IMR-90 (cell line): ENCODE measurements around the gene ADAMTS17. TPM values are rescaled to one million over a fixed set of nuclear protein-coding genes. Genes with fewer than 3 reads are reported as not detected.

Source experiments
- ATAC-seq: fragments of 200-7000 bp; cut with Tn5 transposase; 2 replicates; pipeline ENCODE4 v1.9.1; 2020; ENCODE audit warnings: low read depth, mild to moderate bottlenecking, moderate library complexity
- BruUV-seq: library from RNA; stranded (reverse); fragments of 400-500 nt; replicated peaks from 2 replicates; lab custom pipeline; 2021; lab: Mats Ljungman, UMichigan
- CTCF ChIA-PET: fragments of 300-600 bp; formaldehyde crosslinking; extraction: SDS; loops from one replicate; lab custom pipeline; 2021; ENCODE audit warnings: antibody characterized with exemption; lab: Yijun Ruan, JAX
- POLR2A ChIA-PET: fragments of 300-600 bp; sonication (Branson Sonifier 250); formaldehyde crosslinking; loops from one replicate; lab custom pipeline; 2022; ENCODE audit warnings: antibody characterized with exemption; ENCODE audit not compliant: unreplicated experiment; lab: Charles Lee
- DNase-seq: peaks from one replicate; pipeline ENCODE4 v3.0.0; 2013
- H2AFZ ChIP-seq: replicated peaks from 2 replicates; pipeline ENCODE3; 2013; ENCODE audit warnings: low read length, mild to moderate bottlenecking; ENCODE audit not compliant: poor library complexity
- H2AK5ac ChIP-seq: 2 replicates; pipeline ENCODE4 v1.6.1; 2013; ENCODE audit warnings: low read depth, low read length, inconsistent platforms
- H2AK9ac ChIP-seq: replicated peaks from 2 replicates; pipeline ENCODE3; 2013; ENCODE audit warnings: mild to moderate bottlenecking, low read depth, low read length, moderate library complexity; ENCODE audit not compliant: poor library complexity
- H2BK120ac ChIP-seq: 2 replicates; pipeline ENCODE4 v1.6.1; 2013; ENCODE audit warnings: low read depth, low read length, inconsistent platforms
- H2BK15ac ChIP-seq: 3 replicates; pipeline ENCODE4 v1.6.1; 2013; ENCODE audit warnings: low read depth, low read length, inconsistent platforms
- H2BK20ac ChIP-seq: 2 replicates; pipeline ENCODE4 v1.6.1; 2013; ENCODE audit warnings: low read depth, mild to moderate bottlenecking, inconsistent platforms, low read length, moderate library complexity
- H2BK5ac ChIP-seq: 2 replicates; pipeline ENCODE4 v1.6.1; 2013; ENCODE audit warnings: mild to moderate bottlenecking, low read depth, low read length, inconsistent platforms; ENCODE audit not compliant: poor library complexity, severe bottlenecking
- H3K14ac ChIP-seq: replicated peaks from 2 replicates; pipeline ENCODE4 v1.6.1; 2013; ENCODE audit warnings: low read depth, low read length, inconsistent platforms
- H3K18ac ChIP-seq: 2 replicates; pipeline ENCODE4 v1.6.1; 2013; ENCODE audit warnings: low read depth, low read length, control low read depth
- H3K23ac ChIP-seq: 2 replicates; pipeline ENCODE4 v1.6.1; 2013; ENCODE audit warnings: low read depth, low read length, inconsistent platforms
- H3K27ac ChIP-seq: 2 replicates; pipeline ENCODE4 v1.5.1; 2013; ENCODE audit warnings: mild to moderate bottlenecking, control low read depth, low read length; ENCODE audit not compliant: insufficient read depth
- H3K27me3 ChIP-seq: 2 replicates; pipeline ENCODE4 v1.6.1; 2013; ENCODE audit warnings: low read length; ENCODE audit not compliant: control insufficient read depth, insufficient read depth
- H3K36me3 ChIP-seq: 2 replicates; pipeline ENCODE4 v1.6.1; 2013; ENCODE audit warnings: low read length, mixed read lengths; ENCODE audit not compliant: control insufficient read depth, insufficient read depth
- H3K4ac ChIP-seq: 2 replicates; pipeline ENCODE4 v1.6.1; 2013; ENCODE audit warnings: low read depth, low read length, inconsistent platforms
- H3K4me1 ChIP-seq: 2 replicates; pipeline ENCODE4 v1.6.1; 2013; ENCODE audit warnings: low read length, mixed read lengths; ENCODE audit not compliant: control insufficient read depth, insufficient read depth
- H3K4me2 ChIP-seq: 2 replicates; pipeline ENCODE4 v1.6.1; 2013; ENCODE audit warnings: low read depth, mild to moderate bottlenecking, control low read depth, low read length, moderate library complexity
- H3K4me3 ChIP-seq: 2 replicates; pipeline ENCODE4 v1.5.1; 2013; ENCODE audit warnings: low read depth, mild to moderate bottlenecking, control low read depth, low read length, moderate library complexity; ENCODE audit not compliant: insufficient read depth
- H3K56ac ChIP-seq: 2 replicates; pipeline ENCODE4 v1.6.1; 2013; ENCODE audit warnings: low read length, inconsistent platforms; ENCODE audit not compliant: insufficient read depth; ENCODE audit errors: extremely low read depth
- H3K79me1 ChIP-seq, 2 experiments: 2 replicates each; pipeline ENCODE4 v1.6.1; 2013; ENCODE audit warnings: low read length in 2 of 2, inconsistent platforms in 1 of 2, low read depth in 1 of 2
- H3K9ac ChIP-seq: 2 replicates; pipeline ENCODE4 v1.6.1; 2013; ENCODE audit warnings: low read depth, low read length, control low read depth
- H3K9me1 ChIP-seq: 2 replicates; pipeline ENCODE4 v1.6.1; 2013; ENCODE audit warnings: low read length, inconsistent platforms; ENCODE audit not compliant: insufficient read depth
- H3K9me3 ChIP-seq: 2 replicates; pipeline ENCODE4 v1.6.1; 2013; ENCODE audit warnings: low read length; ENCODE audit not compliant: control insufficient read depth, insufficient read depth
- H4K20me1 ChIP-seq: 2 replicates; pipeline ENCODE4 v1.6.1; 2013; ENCODE audit warnings: low read length, inconsistent platforms; ENCODE audit not compliant: insufficient read depth
- H4K5ac ChIP-seq: 2 replicates; pipeline ENCODE4 v1.6.1; 2013; ENCODE audit warnings: mild to moderate bottlenecking, low read depth, low read length, control low read depth
- H4K8ac ChIP-seq, 2 experiments: 2 replicates each; pipeline ENCODE4 v1.6.1; 2013; ENCODE audit warnings: low read depth in 2 of 2, low read length in 2 of 2, control low read depth in 1 of 2, inconsistent platforms in 1 of 2
- H4K91ac ChIP-seq: 2 replicates; pipeline ENCODE4 v1.6.1; 2013; ENCODE audit warnings: low read depth, low read length, inconsistent platforms; ENCODE audit not compliant: insufficient read depth
- BHLHE40 ChIP-seq: fragments of 150-350 bp; IDR thresholded peaks from 2 replicates; pipeline ENCODE4 v1.6.1; 2016; ENCODE audit warnings: mild to moderate bottlenecking, low read depth, low read length
- CEBPB ChIP-seq: IDR thresholded peaks from 2 replicates; pipeline ENCODE4 v1.6.1; 2012; ENCODE audit warnings: low read depth, low read length, improper control_type of control experiment
- CHD1 ChIP-seq: IDR thresholded peaks from 2 replicates; pipeline ENCODE4 v1.6.1; 2012; ENCODE audit warnings: low read depth, low read length, improper control_type of control experiment
- FOS ChIP-seq: fragments of 150-350 bp; IDR thresholded peaks from 2 replicates; pipeline ENCODE4 v1.6.1; 2016; ENCODE audit warnings: low read depth, low read length
- MAZ ChIP-seq: IDR thresholded peaks from 2 replicates; pipeline ENCODE4 v1.6.1; 2012; ENCODE audit warnings: low read depth, mild to moderate bottlenecking, low read length, improper control_type of control experiment, moderate library complexity, borderline replicate concordance
- NFE2L2 ChIP-seq: fragments of 150-350 bp; IDR thresholded peaks from 2 replicates; pipeline ENCODE4 v1.6.1; 2016; ENCODE audit warnings: low read depth, mild to moderate bottlenecking, low read length
- RAD21 ChIP-seq: IDR thresholded peaks from 2 replicates; pipeline ENCODE4 v1.6.1; 2012; ENCODE audit warnings: low read length, improper control_type of control experiment
- RFX5 ChIP-seq: IDR thresholded peaks from 2 replicates; pipeline ENCODE4 v1.8.0; 2012; ENCODE audit warnings: low read depth, mild to moderate bottlenecking, low read length, moderate library complexity
- SMC3 ChIP-seq: fragments of 150-350 bp; IDR thresholded peaks from 2 replicates; pipeline ENCODE4 v1.6.1; 2016; ENCODE audit warnings: low read depth, mild to moderate bottlenecking, antibody characterized with exemption, low read length, moderate library complexity
- WGBS, 2 experiments: methylation state at CpG; one replicate each; pipeline versions ENCODE4 v1.1.5 to v1.1.7; 2013; ENCODE audit warnings: missing lambda C conversion rate in 2 of 2; ENCODE audit not compliant: insufficient read length in 1 of 2; ENCODE audit errors: extremely low coverage in 2 of 2; 5-methylcytosine and 5-hydroxymethylcytosine counted together
- dilution Hi-C: fragments of 300-500 bp; cut with HindIII; formaldehyde crosslinking; loops from one replicate; pipeline ENCODE4 v1.14.3; 2018; ENCODE audit warnings: low sequenced_read_pairs; ENCODE audit not compliant: unreplicated experiment
- in situ Hi-C: fragments of 300-500 bp; cut with MboI; formaldehyde crosslinking; loops from 3 replicates; pipeline ENCODE4 v1.14.3; 2019; ENCODE audit warnings: low sequenced_read_pairs, inconsistent platforms, mixed read lengths
- intact Hi-C: fragments of 100-400 bp; cut with micrococcal nuclease; formaldehyde crosslinking; loops from 2 replicates; pipeline ENCODE4 v1.10.0; 2022
- polyA plus RNA-seq, 3 experiments: library from polyadenylated mRNA; depleted of rRNA; stranded (reverse); fragments of >200 nt; gene quantifications; 2 replicates each; pipeline ENCODE4 v1.2.3, GENCODE V29; 2012; ENCODE audit warnings: low replicate concordance in 1 of 3
- total RNA-seq: library from RNA; depleted of rRNA; stranded (reverse); fragments of >200 nt; gene quantifications from 2 replicates; pipeline ENCODE4 v1.2.3, GENCODE V29; 2012
- TF ChIP-seq, protein P1 (sequence below): fragments of 150-350 bp; IDR thresholded peaks from 2 replicates; pipeline ENCODE4 v1.6.1; 2017; ENCODE audit warnings: mild to moderate bottlenecking, antibody characterized with exemption, low read length, low read depth
- TF ChIP-seq, protein P2 (sequence below): conservative IDR thresholded peaks from 2 replicates; pipeline ENCODE4 v1.5.1; 2012; ENCODE audit warnings: mild to moderate bottlenecking, low read depth, low read length, improper control_type of control experiment
- TF ChIP-seq, protein P3 (sequence below): fragments of 150-350 bp; IDR thresholded peaks from 2 replicates; pipeline ENCODE4 v1.6.1; 2016; ENCODE audit warnings: low read depth, mild to moderate bottlenecking, low read length, moderate library complexity, borderline replicate concordance

ADAMTS17 gene
- total and polyA plus RNA-seq, 2 of the 4 experiments (the other 2 are of a cell fraction) = 0.03 TPM; not detected in 1

DNA sequence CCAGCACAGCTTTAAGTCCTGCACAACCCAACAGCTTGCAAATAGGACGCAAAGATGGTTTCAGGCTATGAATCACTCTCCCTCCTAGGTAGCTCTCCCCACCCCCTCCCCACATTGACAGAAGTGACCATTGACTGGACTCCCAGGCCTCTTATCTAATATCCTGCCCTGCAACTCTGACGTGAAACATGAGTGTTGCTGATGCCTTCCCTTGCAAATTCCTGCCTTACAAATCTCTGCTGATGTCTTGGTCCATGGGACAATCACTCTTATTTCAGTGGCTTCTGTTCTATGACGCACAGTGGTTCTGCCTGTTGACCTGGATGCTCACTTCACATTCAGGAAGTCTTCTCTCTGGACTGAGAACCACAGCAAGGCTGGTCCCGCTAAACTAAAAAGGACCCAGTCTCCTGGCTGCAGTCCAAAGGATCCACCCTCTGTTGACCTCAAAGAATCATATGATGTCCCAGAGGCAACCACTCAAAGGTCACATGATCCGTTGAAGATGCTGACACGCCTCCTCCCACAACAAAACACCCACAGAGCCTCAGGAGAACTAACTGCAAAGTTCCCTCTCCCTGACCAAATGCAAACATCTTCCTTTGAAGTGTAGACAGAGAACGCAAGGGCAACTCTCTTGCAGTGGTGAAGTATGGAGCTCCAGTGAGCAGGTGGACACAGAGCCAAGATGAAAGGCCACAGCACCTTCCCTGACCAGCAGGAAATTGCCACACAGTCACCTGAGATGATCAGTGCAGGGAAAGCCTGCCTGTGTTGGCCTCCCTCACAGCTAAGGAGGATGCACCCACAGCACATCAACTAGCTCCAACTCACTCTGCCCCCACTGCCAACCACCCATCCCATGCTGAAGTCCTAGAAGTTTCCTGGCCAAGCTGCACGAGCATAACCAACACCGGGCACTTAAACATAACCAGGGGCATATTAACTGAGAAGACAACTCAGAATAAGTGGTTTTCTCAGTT, 112.3 kb downstream of the ADAMTS17 start:
- H2BK120ac ChIP-seq = no peak overlapping the region
- intact Hi-C loops = no loop called here

More for the DNA sequence above, 112.3 kb downstream of the ADAMTS17 start:
- Histone ChIP-seq H4K8ac (no peak overlapping the region), H3K36me3 (no peaks in the 10 kb centered on the region), H2AK5ac (no peak overlapping the region), H3K27ac (no peak overlapping the region), H3K9me1 (no peaks in the 10 kb centered on the region), H2BK15ac (no peak overlapping the region), H3K4me2 (no peak overlapping the region), H4K91ac (no peak overlapping the region), H3K27me3 (no peaks in the 10 kb centered on the region), H3K9me3 (peaks cover 63% of the 10 kb centered on the region), H4K5ac (no peak overlapping the region), H3K18ac (no peak overlapping the region), H2AK9ac (no peak overlapping the region), H3K9ac (no peak overlapping the region), H3K4ac (no peak overlapping the region), H2BK5ac (no peak overlapping the region), H2BK20ac (no peak overlapping the region), H3K23ac (no peak overlapping the region), H3K56ac (no peak overlapping the region), H2AFZ (no peak overlapping the region), H3K4me1 (no peaks in the 10 kb centered on the region), H4K20me1 (no peaks in the 10 kb centered on the region), H3K14ac (no peak overlapping the region), H3K79me1 (no peaks in the 10 kb centered on the region), H3K4me3 (no peak overlapping the region)
- ChIA-PET CTCF (no interaction called here), POLR2A (no interaction called here)
- ATAC-seq = no peak
- dilution Hi-C loops = no loop called here
- in situ Hi-C loops = no loop called here
- TF ChIP-seq, protein P1, sequence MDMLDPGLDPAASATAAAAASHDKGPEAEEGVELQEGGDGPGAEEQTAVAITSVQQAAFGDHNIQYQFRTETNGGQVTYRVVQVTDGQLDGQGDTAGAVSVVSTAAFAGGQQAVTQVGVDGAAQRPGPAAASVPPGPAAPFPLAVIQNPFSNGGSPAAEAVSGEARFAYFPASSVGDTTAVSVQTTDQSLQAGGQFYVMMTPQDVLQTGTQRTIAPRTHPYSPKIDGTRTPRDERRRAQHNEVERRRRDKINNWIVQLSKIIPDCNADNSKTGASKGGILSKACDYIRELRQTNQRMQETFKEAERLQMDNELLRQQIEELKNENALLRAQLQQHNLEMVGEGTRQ = no peak
- TF ChIP-seq FOS (no peak), NFE2L2 (no peak), SMC3 (no peak), RFX5 (no peak), MAZ (no peak), RAD21 (no peak), CHD1 (no peak), CEBPB (no peak), BHLHE40 (no peak)
- TF ChIP-seq, protein P2, sequence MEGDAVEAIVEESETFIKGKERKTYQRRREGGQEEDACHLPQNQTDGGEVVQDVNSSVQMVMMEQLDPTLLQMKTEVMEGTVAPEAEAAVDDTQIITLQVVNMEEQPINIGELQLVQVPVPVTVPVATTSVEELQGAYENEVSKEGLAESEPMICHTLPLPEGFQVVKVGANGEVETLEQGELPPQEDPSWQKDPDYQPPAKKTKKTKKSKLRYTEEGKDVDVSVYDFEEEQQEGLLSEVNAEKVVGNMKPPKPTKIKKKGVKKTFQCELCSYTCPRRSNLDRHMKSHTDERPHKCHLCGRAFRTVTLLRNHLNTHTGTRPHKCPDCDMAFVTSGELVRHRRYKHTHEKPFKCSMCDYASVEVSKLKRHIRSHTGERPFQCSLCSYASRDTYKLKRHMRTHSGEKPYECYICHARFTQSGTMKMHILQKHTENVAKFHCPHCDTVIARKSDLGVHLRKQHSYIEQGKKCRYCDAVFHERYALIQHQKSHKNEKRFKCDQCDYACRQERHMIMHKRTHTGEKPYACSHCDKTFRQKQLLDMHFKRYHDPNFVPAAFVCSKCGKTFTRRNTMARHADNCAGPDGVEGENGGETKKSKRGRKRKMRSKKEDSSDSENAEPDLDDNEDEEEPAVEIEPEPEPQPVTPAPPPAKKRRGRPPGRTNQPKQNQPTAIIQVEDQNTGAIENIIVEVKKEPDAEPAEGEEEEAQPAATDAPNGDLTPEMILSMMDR = no peak
- TF ChIP-seq, protein P3, sequence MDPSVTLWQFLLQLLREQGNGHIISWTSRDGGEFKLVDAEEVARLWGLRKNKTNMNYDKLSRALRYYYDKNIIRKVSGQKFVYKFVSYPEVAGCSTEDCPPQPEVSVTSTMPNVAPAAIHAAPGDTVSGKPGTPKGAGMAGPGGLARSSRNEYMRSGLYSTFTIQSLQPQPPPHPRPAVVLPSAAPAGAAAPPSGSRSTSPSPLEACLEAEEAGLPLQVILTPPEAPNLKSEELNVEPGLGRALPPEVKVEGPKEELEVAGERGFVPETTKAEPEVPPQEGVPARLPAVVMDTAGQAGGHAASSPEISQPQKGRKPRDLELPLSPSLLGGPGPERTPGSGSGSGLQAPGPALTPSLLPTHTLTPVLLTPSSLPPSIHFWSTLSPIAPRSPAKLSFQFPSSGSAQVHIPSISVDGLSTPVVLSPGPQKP = no peak
- WGBS, 2 experiments = 86% methylated on average over 1 of the region's 9 CpGs; no CpG with 5 or more reads in 1 of the 2 experiments
- DNase-seq = no peak
- no TSS peak for BruUV-seq
